Upper lobe of left lung (tissue), 6 donors: ENCODE measurements around the gene MRPL16. TPM values are rescaled to one million over a fixed set of nuclear protein-coding genes. Genes with fewer than 3 reads are reported as not detected.
"Not testable (repeated sequence)": the region's sequence is repeated elsewhere in the genome, so short reads cannot be mapped to it uniquely, and the experiment has no call there.

Experiments used
- ATAC-seq, 2 donors: fragments of 200-7000 bp; cut with Tn5 transposase; one replicate each; pipeline ENCODE4 v1.9.1; 2022; ENCODE audit warnings: mild to moderate bottlenecking in 2 of 2, moderate library complexity in 2 of 2; ENCODE audit not compliant: low FRiP score in 2 of 2
- DNase-seq, 2 donors: peaks; one replicate each; pipeline ENCODE4 v3.0.0-alpha.2; 2019 to 2020
- H3K27ac ChIP-seq, 4 donors: fragments of 200-600 bp; sonication (generic); one replicate each; pipeline ENCODE4 v1.5.1; 2016 to 2019
- H3K27me3 ChIP-seq, 4 donors: fragments of 200-600 bp; sonication (generic); one replicate each; pipeline ENCODE4 v1.5.1; 2017 to 2019
- H3K36me3 ChIP-seq, 4 donors: fragments of 200-600 bp; sonication (generic); one replicate each; pipeline ENCODE4 v1.5.1; 2016 to 2019
- H3K4me1 ChIP-seq, 4 donors: fragments of 200-600 bp; sonication (generic); one replicate each; pipeline ENCODE4 v1.5.1; 2018 to 2019
- H3K4me3 ChIP-seq, 4 donors: fragments of 200-600 bp; sonication (generic); one replicate each; pipeline ENCODE4 v1.5.1; 2017 to 2019; ENCODE audit warnings: mild to moderate bottlenecking in 2 of 4, moderate library complexity in 1 of 4
- H3K9me3 ChIP-seq, 4 donors: fragments of 200-600 bp; sonication (generic); one replicate each; pipeline ENCODE4 v1.5.1; 2018 to 2019
- EP300 ChIP-seq, 4 donors: sonication (generic); formaldehyde crosslinking; IDR thresholded peaks; one replicate each; pipeline ENCODE4 v1.5.1; 2017; ENCODE audit warnings: antibody characterized with exemption in 4 of 4, control low read depth in 2 of 4
- POLR2A ChIP-seq, 4 donors: fragments of 450-650 bp; IDR thresholded peaks; one replicate each; pipeline ENCODE4 v1.5.1; 2016 to 2017; ENCODE audit warnings: antibody characterized with exemption in 4 of 4, mild to moderate bottlenecking in 2 of 4
- POLR2AphosphoS5 ChIP-seq, 2 donors: sonication (generic); formaldehyde crosslinking; IDR thresholded peaks; one replicate each; pipeline ENCODE4 v1.5.1; 2017; ENCODE audit warnings: antibody characterized with exemption in 2 of 2
- WGBS, 2 donors: methylation state at CpG; one replicate each; pipeline ENCODE4 v1.1.5; 2017 to 2018; 5-methylcytosine and 5-hydroxymethylcytosine counted together
- total RNA-seq, 6 donors: library from RNA; depleted of rRNA in 4 of 6; stranded (reverse); fragments of >200 nt in 4 of 6; gene quantifications; one replicate each; pipeline versions ENCODE4 v1.1.0 to v1.2.1, GENCODE V29; 2016 to 2021
- TF ChIP-seq, protein P1 (sequence below), 6 experiments: fragments of 450-650 bp in 4 of 6; fragments of 200-600 bp in 2 of 6; sonication (generic) in 2 of 6; IDR thresholded peaks; one replicate each; pipeline ENCODE4 v1.5.1; 2016 to 2019; ENCODE audit warnings: antibody characterized with exemption in 6 of 6
- donor health status: DM: no; HTN: no; CAD: no; lungs with moderate emphysema.
- donor health status: DM: no; HTN: yes; CAD: no; lungs with severe emphysema.

Gene MRPL16
- total RNA-seq, 6 donors from 2014 or later = 15.9 to 40.0 (median 35.0) TPM

DNA sequence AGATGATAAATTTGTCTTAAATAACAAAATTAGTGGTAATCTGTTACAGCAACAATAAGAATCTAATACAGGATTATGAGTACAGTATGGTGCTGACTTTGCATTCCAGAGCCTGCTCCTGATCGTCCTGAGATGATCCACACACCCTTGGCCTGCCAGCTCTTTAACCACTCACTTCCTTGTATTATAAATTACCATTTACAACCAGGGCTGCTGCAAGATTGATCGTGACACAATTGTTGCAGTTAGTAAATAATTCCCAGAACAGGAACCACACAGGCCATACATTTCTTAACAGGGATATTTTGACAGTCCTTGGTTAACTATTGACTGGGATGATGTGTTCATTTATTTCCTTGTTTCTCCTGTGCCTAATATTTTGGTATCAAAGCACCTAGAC is 38.6 kb upstream of the MRPL16 start:
- no peak overlapping the region for H3K4me3 ChIP-seq
- TF ChIP-seq POLR2A (IDR thresholded peaks at IDR 0.05) (no peak), POLR2AphosphoS5 (IDR thresholded peaks at IDR 0.05) (no peak), EP300 (IDR thresholded peaks at IDR 0.05) (no peak)
- TF ChIP-seq, protein P1, sequence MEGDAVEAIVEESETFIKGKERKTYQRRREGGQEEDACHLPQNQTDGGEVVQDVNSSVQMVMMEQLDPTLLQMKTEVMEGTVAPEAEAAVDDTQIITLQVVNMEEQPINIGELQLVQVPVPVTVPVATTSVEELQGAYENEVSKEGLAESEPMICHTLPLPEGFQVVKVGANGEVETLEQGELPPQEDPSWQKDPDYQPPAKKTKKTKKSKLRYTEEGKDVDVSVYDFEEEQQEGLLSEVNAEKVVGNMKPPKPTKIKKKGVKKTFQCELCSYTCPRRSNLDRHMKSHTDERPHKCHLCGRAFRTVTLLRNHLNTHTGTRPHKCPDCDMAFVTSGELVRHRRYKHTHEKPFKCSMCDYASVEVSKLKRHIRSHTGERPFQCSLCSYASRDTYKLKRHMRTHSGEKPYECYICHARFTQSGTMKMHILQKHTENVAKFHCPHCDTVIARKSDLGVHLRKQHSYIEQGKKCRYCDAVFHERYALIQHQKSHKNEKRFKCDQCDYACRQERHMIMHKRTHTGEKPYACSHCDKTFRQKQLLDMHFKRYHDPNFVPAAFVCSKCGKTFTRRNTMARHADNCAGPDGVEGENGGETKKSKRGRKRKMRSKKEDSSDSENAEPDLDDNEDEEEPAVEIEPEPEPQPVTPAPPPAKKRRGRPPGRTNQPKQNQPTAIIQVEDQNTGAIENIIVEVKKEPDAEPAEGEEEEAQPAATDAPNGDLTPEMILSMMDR (IDR thresholded peaks at IDR 0.05) = no peak
- H3K27me3 ChIP-seq = no peaks in the 10 kb centered on the region
- no peaks in the 10 kb centered on the region for H3K36me3 ChIP-seq
- DNase-seq (peak in 1 of 2 donors; percentile 24), ATAC-seq (no peak)
- H3K4me1 ChIP-seq = no peaks in the 10 kb centered on the region
- H3K9me3 ChIP-seq = no peaks in the 10 kb centered on the region
- H3K27ac ChIP-seq = no peak overlapping the region
- WGBS, 2 donors = 9 to 12% methylated on average over 2 of the region's 2 CpGs

DNA sequence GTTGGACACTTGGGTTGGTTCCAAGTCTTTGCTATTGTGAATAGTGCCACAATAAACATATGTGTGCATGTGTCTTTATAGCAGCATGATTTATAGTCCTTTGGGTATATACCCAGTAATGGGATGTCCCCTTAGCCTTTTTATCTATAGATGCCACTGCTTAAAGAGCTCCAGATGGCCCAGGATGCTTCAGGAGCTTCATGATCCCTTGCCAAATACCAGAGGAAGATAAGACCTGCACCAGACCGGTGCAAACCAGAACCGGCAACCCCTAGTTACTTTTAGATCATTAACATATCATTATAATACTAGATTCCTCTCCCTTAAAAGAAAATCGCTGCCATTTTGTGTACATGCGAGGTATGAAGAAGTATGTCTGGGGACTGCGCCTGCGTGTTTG is 37.9 kb upstream of the MRPL16 start:
- not testable (repeated sequence) for H3K4me1 ChIP-seq, H3K4me3 ChIP-seq, H3K27me3 ChIP-seq, DNase-seq, H3K9me3 ChIP-seq, ATAC-seq, H3K36me3 ChIP-seq, H3K27ac ChIP-seq
- WGBS, 2 donors = 94 to 95% methylated on average over 6 of the region's 6 CpGs

DNA sequence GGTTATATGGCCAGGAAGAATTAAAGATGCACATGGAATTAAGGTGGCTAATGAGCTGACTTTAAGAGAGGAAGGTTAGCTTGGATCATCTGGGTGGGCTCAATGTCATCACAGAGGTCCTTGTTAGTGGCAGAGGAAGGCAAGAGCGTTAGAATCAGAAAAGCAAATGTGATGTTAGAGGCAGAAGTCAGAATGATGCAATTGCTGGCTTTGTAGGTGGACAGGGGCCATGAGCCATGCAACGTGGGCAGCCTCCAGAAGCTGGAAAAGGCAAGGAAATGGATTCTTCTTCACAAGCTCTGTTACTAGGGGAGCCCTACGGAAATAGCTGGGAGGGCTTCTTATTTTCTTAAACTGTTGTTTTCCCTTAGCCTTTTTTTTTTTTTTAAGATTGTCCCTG is 37.0 kb upstream of the MRPL16 start:
- H3K9me3 ChIP-seq = no peaks in the 10 kb centered on the region
- WGBS, 2 donors = 72 to 81% methylated on average over 3 of the region's 3 CpGs
- ATAC-seq = no peak
- H3K4me3 ChIP-seq = no peak overlapping the region
- no peaks in the 10 kb centered on the region for H3K4me1 ChIP-seq
- H3K36me3 ChIP-seq = no peaks in the 10 kb centered on the region
- no peak overlapping the region for H3K27ac ChIP-seq
- TF ChIP-seq EP300 (IDR thresholded peaks at IDR 0.05) (no peak), POLR2AphosphoS5 (IDR thresholded peaks at IDR 0.05) (no peak), POLR2A (IDR thresholded peaks at IDR 0.05) (no peak)
- TF ChIP-seq, protein P1 (IDR thresholded peaks at IDR 0.05) = no peak
- no peaks in the 10 kb centered on the region for H3K27me3 ChIP-seq
- no peak for DNase-seq

DNA sequence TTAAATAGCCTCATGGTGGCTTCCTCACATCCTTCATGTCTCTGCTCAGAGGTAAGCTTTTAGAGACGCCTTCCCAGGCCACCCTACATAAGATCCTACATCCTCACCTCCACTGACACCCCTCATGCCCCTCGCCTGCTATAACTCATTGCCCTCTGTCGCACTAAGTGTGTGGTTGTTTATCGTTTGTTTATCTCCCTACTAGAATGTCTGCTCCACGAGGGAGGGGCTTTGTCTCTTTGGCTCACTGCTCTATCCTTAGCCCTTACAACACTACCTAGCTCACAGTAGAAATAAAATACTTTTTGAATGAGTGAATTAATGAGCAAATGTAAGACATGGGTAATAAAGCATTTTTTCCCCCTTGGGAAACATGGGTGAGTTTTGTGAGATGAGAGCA is 36.0 kb upstream of the MRPL16 start:
- WGBS, 2 donors = 84 to 90% methylated on average over 5 of the region's 5 CpGs
- no peak for TF ChIP-seq POLR2A (IDR thresholded peaks at IDR 0.05)
- TF ChIP-seq EP300 (IDR thresholded peaks at IDR 0.05) = no peak
- TF ChIP-seq, protein P1 (IDR thresholded peaks at IDR 0.05) = no peak
- TF ChIP-seq POLR2AphosphoS5 (IDR thresholded peaks at IDR 0.05) = no peak
- H3K36me3 ChIP-seq = no peaks in the 10 kb centered on the region
- no peaks in the 10 kb centered on the region for H3K4me1 ChIP-seq
- H3K4me3 ChIP-seq = no peak overlapping the region
- H3K9me3 ChIP-seq = no peaks in the 10 kb centered on the region
- DNase-seq = no peak
- ATAC-seq = no peak
- H3K27me3 ChIP-seq = no peaks in the 10 kb centered on the region
- no peak overlapping the region for H3K27ac ChIP-seq

DNA sequence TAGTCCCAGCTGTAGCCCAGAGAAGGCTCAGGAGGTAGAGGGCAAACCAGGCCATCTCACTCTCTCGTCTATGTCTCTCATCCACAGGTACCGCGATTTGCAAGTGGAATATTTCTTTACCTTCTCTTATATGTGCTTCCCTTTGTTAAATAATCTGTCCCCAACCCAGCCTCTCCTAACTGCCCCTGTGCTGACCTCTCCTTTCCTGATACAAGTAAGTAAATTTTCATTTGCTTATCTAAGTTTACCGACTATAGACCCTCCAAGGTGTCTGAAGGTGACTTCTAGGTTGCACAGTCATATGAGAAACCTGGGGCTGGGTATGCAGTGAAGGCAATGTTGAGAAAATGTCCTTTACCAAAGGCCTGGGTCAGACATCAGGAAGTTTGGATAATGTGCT is 34.8 kb upstream of the MRPL16 start, which contains the start of gene CBLIF:
TSS of gene CBLIF (minus strand) at position 101 of the 400 bp plus-strand sequence. CDS start at position 55, 46 bp downstream.
- no peak for TF ChIP-seq EP300 (IDR thresholded peaks at IDR 0.05)
- Histone ChIP-seq H3K4me3 (no peak within 1 kb of the TSS), H3K27ac (no peak within 1 kb of the TSS), H3K27me3 (no peaks in the 10 kb centered on the region), H3K36me3 (no peaks in the 10 kb centered on the region), H3K4me1 (no peaks in the 10 kb centered on the region), H3K9me3 (no peaks in the 10 kb centered on the region)
- no peak for DNase-seq
- WGBS, 2 donors = 48 to 58% methylated on average over 4 of the region's 4 CpGs
- no peak for ATAC-seq

DNA sequence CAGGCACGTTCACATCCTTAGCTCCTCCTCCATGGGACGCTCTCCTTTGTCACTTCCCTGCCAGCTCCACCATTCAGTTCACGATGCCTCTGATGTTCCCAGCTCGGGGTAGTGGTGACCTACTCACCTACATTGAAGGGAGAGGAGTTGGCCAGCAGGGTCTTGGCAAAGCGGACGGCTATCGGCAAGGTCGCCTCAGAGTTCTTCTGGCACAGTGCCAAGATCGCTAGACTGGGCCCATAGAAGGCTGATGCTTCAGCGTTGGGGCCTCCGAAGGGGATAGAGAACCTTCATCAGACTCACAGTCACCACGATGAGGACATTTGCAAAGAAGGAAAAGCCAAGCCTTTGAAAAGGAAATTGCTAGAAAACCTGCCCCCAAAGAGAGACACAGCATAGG is 31.7 kb upstream of the MRPL16 start:
- no peaks in the 10 kb centered on the region for H3K9me3 ChIP-seq
- H3K36me3 ChIP-seq = no peaks in the 10 kb centered on the region
- DNase-seq (no peak), ATAC-seq (no peak)
- no peaks in the 10 kb centered on the region for H3K27me3 ChIP-seq
- H3K27ac ChIP-seq = no peak overlapping the region
- TF ChIP-seq, protein P1 (IDR thresholded peaks at IDR 0.05) = no peak
- no peak for TF ChIP-seq POLR2AphosphoS5 (IDR thresholded peaks at IDR 0.05)
- TF ChIP-seq POLR2A (IDR thresholded peaks at IDR 0.05) = no peak
- no peak for TF ChIP-seq EP300 (IDR thresholded peaks at IDR 0.05)
- 81 to 84% methylated on average over 12 of the region's 12 CpGs for WGBS, 2 donors
- H3K4me3 ChIP-seq = no peak overlapping the region
- H3K4me1 ChIP-seq = no peaks in the 10 kb centered on the region
